Peyer's patch (tissue), 4 donors: ENCODE data around the gene TFDP1. TPM values are rescaled to one million over a fixed set of nuclear protein-coding genes. Genes with fewer than 3 reads are reported as not detected.
A peak's percentile ranks its signal among the peaks of the same experiment; 100 is the strongest.

Source experiments
- DNase-seq, 3 donors: peaks; one replicate each; pipeline ENCODE4 v3.0.0-alpha.2; 2017 to 2019
- H3K27ac ChIP-seq, 4 donors: fragments of 200-600 bp; sonication (generic); one replicate each; pipeline ENCODE4 v1.5.1; 2016 to 2019
- H3K27me3 ChIP-seq, 2 donors: fragments of 200-600 bp; sonication (generic); one replicate each; pipeline ENCODE4 v1.5.1; 2019
- H3K36me3 ChIP-seq, 3 donors: fragments of 200-600 bp; sonication (generic); one replicate each; pipeline ENCODE4 v1.5.1; 2016 to 2019
- H3K4me1 ChIP-seq, 4 donors: fragments of 200-600 bp; sonication (generic); one replicate each; pipeline ENCODE4 v1.5.1; 2016 to 2019
- H3K4me3 ChIP-seq, 4 donors: fragments of 200-600 bp; sonication (generic); 1 replicate in 3 of 4; 2 replicates in 1 of 4; pipeline ENCODE4 v1.5.1; 2016 to 2019; ENCODE audit warnings: mild to moderate bottlenecking in 1 of 4
- H3K9me3 ChIP-seq, 4 donors: fragments of 200-600 bp; sonication (generic); one replicate each; pipeline ENCODE4 v1.5.1; 2016 to 2019; ENCODE audit warnings: mild to moderate bottlenecking in 1 of 4
- CTCF ChIP-seq, 6 experiments: fragments of 450-650 bp in 4 of 6; fragments of 200-600 bp in 2 of 6; sonication (generic) in 1 of 6; IDR thresholded peaks; one replicate each; pipeline ENCODE4 v1.5.1; 2017 to 2019; ENCODE audit warnings: antibody characterized with exemption in 6 of 6, mild to moderate bottlenecking in 3 of 6, moderate library complexity in 1 of 6
- POLR2A ChIP-seq, 2 donors: fragments of 450-650 bp; IDR thresholded peaks; one replicate each; pipeline ENCODE4 v1.5.1; 2017; ENCODE audit warnings: antibody characterized with exemption in 2 of 2, mild to moderate bottlenecking in 2 of 2, moderate library complexity in 2 of 2
- total RNA-seq, 4 donors: library from RNA; depleted of rRNA; stranded (reverse); fragments of >200 nt; gene quantifications; one replicate each; pipeline ENCODE4 v1.1.0, GENCODE V29; 2016

The TFDP1 gene
- total RNA-seq, 4 donors from 2014 or later, result 37.0 to 75.1 (median 48.0) TPM

- Histone ChIP-seq H3K27ac (no peak overlapping the region), H3K4me3 (no peak overlapping the region), H3K4me1 (no peaks in the 10 kb centered on the region), H3K27me3 (no peaks in the 10 kb centered on the region), H3K36me3 (no peaks in the 10 kb centered on the region), H3K9me3 (no peaks in the 10 kb centered on the region)
- TF ChIP-seq POLR2A (IDR thresholded peaks at IDR 0.05), result no peak
- no peak for TF ChIP-seq CTCF (IDR thresholded peaks at IDR 0.05)
- DNase-seq, result peak in 2 of 3 donors; percentile 40
Measured at GRCh38 chr13:113656003-113656588, 71.5 kb downstream of the TFDP1 start.

GRCh38 chr13:113656831-113657671, 72.5 kb downstream of the TFDP1 start:
- H3K4me3 ChIP-seq, result no peak overlapping the region

GRCh38 chr13:113657851-113658741, 73.5 kb downstream of the TFDP1 start, which contains the start of gene ATP4B:
Gene ATP4B, minus strand, starts transcription at chr13:113658198. Its CDS starts 54 bp downstream, at chr13:113658144.
- no peaks in the 10 kb centered on the region for H3K4me1 ChIP-seq
- H3K27ac ChIP-seq, result no peak within 1 kb of the TSS
- DNase-seq, result peak in 2 of 3 donors; percentile 33 to 38
- no peak within 1 kb of the TSS for H3K4me3 ChIP-seq
- no peaks in the 10 kb centered on the region for H3K27me3 ChIP-seq
- H3K36me3 ChIP-seq, result no peaks in the 10 kb centered on the region
- no peaks in the 10 kb centered on the region for H3K9me3 ChIP-seq
- TF ChIP-seq CTCF (IDR thresholded peaks at IDR 0.05) (no peak), POLR2A (IDR thresholded peaks at IDR 0.05) (no peak)

More at GRCh38 chr13:113656831-113657671, 72.5 kb downstream of the TFDP1 start:
- Histone ChIP-seq H3K4me1 (no peaks in the 10 kb centered on the region), H3K27me3 (no peaks in the 10 kb centered on the region), H3K9me3 (no peaks in the 10 kb centered on the region), H3K36me3 (no peaks in the 10 kb centered on the region), H3K27ac (no peak overlapping the region)
- no peak for TF ChIP-seq POLR2A (IDR thresholded peaks at IDR 0.05)
- no peak for TF ChIP-seq CTCF (IDR thresholded peaks at IDR 0.05)
- peak in 2 of 3 donors; percentile 41 to 46 for DNase-seq

GRCh38 chr13:113658836-113659235, 74.3 kb downstream of the TFDP1 start:
- peak in 2 of 3 donors; percentile 33 to 37 for DNase-seq
- H3K27me3 ChIP-seq, result no peaks in the 10 kb centered on the region
- TF ChIP-seq POLR2A (IDR thresholded peaks at IDR 0.05) (no peak), CTCF (IDR thresholded peaks at IDR 0.05) (no peak)
- H3K36me3 ChIP-seq, result no peaks in the 10 kb centered on the region
- no peaks in the 10 kb centered on the region for H3K9me3 ChIP-seq
- no peak overlapping the region for H3K27ac ChIP-seq
- H3K4me3 ChIP-seq, result no peak overlapping the region
- H3K4me1 ChIP-seq, result no peaks in the 10 kb centered on the region

- DNase-seq, result peak in 1 of 3 donors; percentile 10
- Histone ChIP-seq H3K4me3 (no peak overlapping the region), H3K4me1 (no peaks in the 10 kb centered on the region), H3K36me3 (no peaks in the 10 kb centered on the region), H3K9me3 (no peaks in the 10 kb centered on the region), H3K27me3 (no peaks in the 10 kb centered on the region), H3K27ac (no peak overlapping the region)
- no peak for TF ChIP-seq CTCF (IDR thresholded peaks at IDR 0.05)
- no peak for TF ChIP-seq POLR2A (IDR thresholded peaks at IDR 0.05)
Measured at GRCh38 chr13:113659337-113659736, 74.8 kb downstream of the TFDP1 start.
